Measurements from ENCODE around the gene ZFYVE16.

DNA sequence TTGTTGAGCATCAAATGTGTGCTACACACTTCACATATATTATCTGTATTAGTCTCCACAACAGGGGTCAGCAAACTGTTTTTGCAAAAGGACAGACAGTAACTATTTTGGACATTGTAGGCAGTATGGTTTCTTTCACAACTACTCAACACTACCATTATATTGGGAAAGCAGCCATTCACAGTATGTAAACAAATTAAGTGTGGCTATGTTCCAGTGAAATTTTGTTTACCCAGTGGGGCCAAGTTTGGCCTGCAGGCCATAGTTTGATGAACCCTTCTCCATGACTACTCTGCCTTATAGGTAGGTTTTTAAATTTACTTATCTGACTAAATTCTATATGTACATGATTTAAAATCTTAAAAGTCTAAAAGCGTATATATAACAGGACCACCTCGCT, 67.1 kb downstream of the ZFYVE16 start:
- TF ChIP-seq NFE2L2 (conservative IDR thresholded peaks at IDR 0.05; ENCODE audit: low read length), result no peak
- TF ChIP-seq SMC3 (IDR thresholded peaks at IDR 0.05), result no peak
- TF ChIP-seq, protein P1, sequence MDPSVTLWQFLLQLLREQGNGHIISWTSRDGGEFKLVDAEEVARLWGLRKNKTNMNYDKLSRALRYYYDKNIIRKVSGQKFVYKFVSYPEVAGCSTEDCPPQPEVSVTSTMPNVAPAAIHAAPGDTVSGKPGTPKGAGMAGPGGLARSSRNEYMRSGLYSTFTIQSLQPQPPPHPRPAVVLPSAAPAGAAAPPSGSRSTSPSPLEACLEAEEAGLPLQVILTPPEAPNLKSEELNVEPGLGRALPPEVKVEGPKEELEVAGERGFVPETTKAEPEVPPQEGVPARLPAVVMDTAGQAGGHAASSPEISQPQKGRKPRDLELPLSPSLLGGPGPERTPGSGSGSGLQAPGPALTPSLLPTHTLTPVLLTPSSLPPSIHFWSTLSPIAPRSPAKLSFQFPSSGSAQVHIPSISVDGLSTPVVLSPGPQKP (IDR thresholded peaks at IDR 0.05; ENCODE audit: low read depth, low read length), result no peak
- no peak for TF ChIP-seq POLR2A (IDR thresholded peaks at IDR 0.05; ENCODE audit: low read length)
- no peak for TF ChIP-seq FOSB (CRISPR knock-in tag; IDR thresholded peaks at IDR 0.05)
- TF ChIP-seq, protein P2, sequence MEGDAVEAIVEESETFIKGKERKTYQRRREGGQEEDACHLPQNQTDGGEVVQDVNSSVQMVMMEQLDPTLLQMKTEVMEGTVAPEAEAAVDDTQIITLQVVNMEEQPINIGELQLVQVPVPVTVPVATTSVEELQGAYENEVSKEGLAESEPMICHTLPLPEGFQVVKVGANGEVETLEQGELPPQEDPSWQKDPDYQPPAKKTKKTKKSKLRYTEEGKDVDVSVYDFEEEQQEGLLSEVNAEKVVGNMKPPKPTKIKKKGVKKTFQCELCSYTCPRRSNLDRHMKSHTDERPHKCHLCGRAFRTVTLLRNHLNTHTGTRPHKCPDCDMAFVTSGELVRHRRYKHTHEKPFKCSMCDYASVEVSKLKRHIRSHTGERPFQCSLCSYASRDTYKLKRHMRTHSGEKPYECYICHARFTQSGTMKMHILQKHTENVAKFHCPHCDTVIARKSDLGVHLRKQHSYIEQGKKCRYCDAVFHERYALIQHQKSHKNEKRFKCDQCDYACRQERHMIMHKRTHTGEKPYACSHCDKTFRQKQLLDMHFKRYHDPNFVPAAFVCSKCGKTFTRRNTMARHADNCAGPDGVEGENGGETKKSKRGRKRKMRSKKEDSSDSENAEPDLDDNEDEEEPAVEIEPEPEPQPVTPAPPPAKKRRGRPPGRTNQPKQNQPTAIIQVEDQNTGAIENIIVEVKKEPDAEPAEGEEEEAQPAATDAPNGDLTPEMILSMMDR (IDR thresholded peaks at IDR 0.05), result no peak
- no peak for TF ChIP-seq RNF2 (IDR thresholded peaks at IDR 0.05; ENCODE audit: borderline replicate concordance, low read depth)
- no peak for TF ChIP-seq MYC (IDR thresholded peaks at IDR 0.05; ENCODE audit: borderline replicate concordance, low read length)
- TF ChIP-seq FOSL2 (IDR thresholded peaks at IDR 0.05), result no peak
- TF ChIP-seq FOSL2 (CRISPR knock-in tag; IDR thresholded peaks at IDR 0.05), result no peak
- TF ChIP-seq HDAC2 (IDR thresholded peaks at IDR 0.05), result no peak
- TF ChIP-seq RCOR1 (IDR thresholded peaks at IDR 0.05; ENCODE audit: low read depth, low read length), result no peak
